ENCODE results near the gene MYADM.

Gene MYADM

GRCh38 chr19:53865918-53866864, 1.5 kb upstream of the MYADM start:
- TF ChIP-seq REST (IDR thresholded peaks at IDR 0.05; ENCODE audit: insufficient read depth in 1 of 2, low read depth in 2 of 2, low read length in 2 of 2) (no peak), TAF1 (IDR thresholded peaks at IDR 0.05; ENCODE audit: borderline replicate concordance, insufficient read depth, low read length) (no peak), FOXP2 (optimal IDR thresholded peaks at IDR 0.05; ENCODE audit: borderline replicate concordance, extremely low read depth, extremely low read length, insufficient read depth) (no peak)

GRCh38 chr19:53866865-53867224, 838 bp upstream of the MYADM start:
- no peak for TF ChIP-seq REST (IDR thresholded peaks at IDR 0.05; ENCODE audit: insufficient read depth in 1 of 2, low read depth in 2 of 2, low read length in 2 of 2)
- no peak for TF ChIP-seq TAF1 (IDR thresholded peaks at IDR 0.05; ENCODE audit: borderline replicate concordance, insufficient read depth, low read length)
- no peak for TF ChIP-seq POLR2AphosphoS5 (IDR thresholded peaks at IDR 0.05; ENCODE audit: low read depth, low read length)
- TF ChIP-seq SIN3A (IDR thresholded peaks at IDR 0.05; ENCODE audit: borderline replicate concordance, insufficient read depth, low read length), result no peak
- no peak for TF ChIP-seq FOXP2 (optimal IDR thresholded peaks at IDR 0.05; ENCODE audit: borderline replicate concordance, extremely low read depth, extremely low read length, insufficient read depth)

GRCh38 chr19:53868091-53868891, 608 bp downstream of the MYADM start:
- TF ChIP-seq TAF1 (IDR thresholded peaks at IDR 0.05; ENCODE audit: borderline replicate concordance, insufficient read depth, low read length) (no peak), SIN3A (IDR thresholded peaks at IDR 0.05; ENCODE audit: borderline replicate concordance, insufficient read depth, low read length) (no peak), REST (IDR thresholded peaks at IDR 0.05; ENCODE audit: insufficient read depth in 1 of 2, low read depth in 2 of 2, low read length in 2 of 2) (no peak), POLR2AphosphoS5 (IDR thresholded peaks at IDR 0.05; ENCODE audit: low read depth, low read length) (no peak), FOXP2 (optimal IDR thresholded peaks at IDR 0.05; ENCODE audit: borderline replicate concordance, extremely low read depth, extremely low read length, insufficient read depth) (no peak)

GRCh38 chr19:53868892-53869804, 1.5 kb downstream of the MYADM start:
- TF ChIP-seq FOXP2 (optimal IDR thresholded peaks at IDR 0.05; ENCODE audit: borderline replicate concordance, extremely low read depth, extremely low read length, insufficient read depth), result no peak
- no peak for TF ChIP-seq REST (IDR thresholded peaks at IDR 0.05; ENCODE audit: insufficient read depth in 1 of 2, low read depth in 2 of 2, low read length in 2 of 2)
- TF ChIP-seq POLR2AphosphoS5 (IDR thresholded peaks at IDR 0.05; ENCODE audit: low read depth, low read length), result no peak
- no peak for TF ChIP-seq SIN3A (IDR thresholded peaks at IDR 0.05; ENCODE audit: borderline replicate concordance, insufficient read depth, low read length)
- TF ChIP-seq TAF1 (IDR thresholded peaks at IDR 0.05; ENCODE audit: borderline replicate concordance, insufficient read depth, low read length), result no peak
